Colon (tissue), 2 donors: ENCODE results near the gene ZNF483.
"Not testable (repeated sequence)": the region's sequence is repeated elsewhere in the genome, so short reads cannot be mapped to it uniquely, and the experiment has no call there.

Experiments
- FAIRE-seq: peaks from 2 replicates; lab custom pipeline; 2012; peaks lifted over from hg19 to GRCh38; lab: Jason Lieb, UNC
- donor health status: control.
- donor health status: control.

ZNF483 gene

GRCh38 chr9:111525056-111525977, at the start of gene ZNF483:
Gene ZNF483, plus strand, starts transcription at chr9:111525179. Its CDS starts 2,217 bp downstream, at chr9:111527396.
- FAIRE-seq: no peak

- no peak for FAIRE-seq
Observed at GRCh38 chr9:111475195-111475594, 49.8 kb upstream of the ZNF483 start.

GRCh38 chr9:111477677-111478076, 47.3 kb upstream of the ZNF483 start:
- no peak for FAIRE-seq

- no peak for FAIRE-seq
Observed at GRCh38 chr9:111481885-111482636, 42.9 kb upstream of the ZNF483 start.

GRCh38 chr9:111482694-111483438, 42.1 kb upstream of the ZNF483 start:
- no peak for FAIRE-seq

GRCh38 chr9:111483439-111483857, 41.5 kb upstream of the ZNF483 start:
- FAIRE-seq: no peak

GRCh38 chr9:111483858-111484571, 41.0 kb upstream of the ZNF483 start, which contains the start of gene ECPAS:
Gene ECPAS, minus strand, starts transcription at chr9:111484383. Its CDS starts 11,465 bp downstream, at chr9:111472918.
- no peak for FAIRE-seq

GRCh38 chr9:111484572-111484894, 40.4 kb upstream of the ZNF483 start:
- FAIRE-seq: no peak

GRCh38 chr9:111497196-111497595, 27.8 kb upstream of the ZNF483 start:
- not testable (repeated sequence) for FAIRE-seq

GRCh38 chr9:111501005-111501562, 23.9 kb upstream of the ZNF483 start:
- FAIRE-seq: no peak

GRCh38 chr9:111501648-111502047, 23.3 kb upstream of the ZNF483 start:
- FAIRE-seq: no peak

- FAIRE-seq: no peak
Observed at GRCh38 chr9:111502506-111502905, 22.5 kb upstream of the ZNF483 start.

- FAIRE-seq: not testable (repeated sequence)
Observed at GRCh38 chr9:111511581-111511980, 13.4 kb upstream of the ZNF483 start.

GRCh38 chr9:111514967-111515366, 10.0 kb upstream of the ZNF483 start:
- FAIRE-seq: no peak

- FAIRE-seq: no peak
Observed at GRCh38 chr9:111516061-111516465, 8.9 kb upstream of the ZNF483 start.

- no peak for FAIRE-seq
Observed at GRCh38 chr9:111524731-111525055, 286 bp upstream of the ZNF483 start.

GRCh38 chr9:111527347-111527746, 2.4 kb downstream of the ZNF483 start:
- FAIRE-seq: no peak

GRCh38 chr9:111529787-111530186, 4.8 kb downstream of the ZNF483 start:
- FAIRE-seq: no peak

GRCh38 chr9:111531716-111532115, 6.7 kb downstream of the ZNF483 start:
- no peak for FAIRE-seq

- no peak for FAIRE-seq
Observed at GRCh38 chr9:111533099-111533790, 8.3 kb downstream of the ZNF483 start.
